ENCODE data around the gene ANAPC15. TPM values are rescaled to one million over a fixed set of nuclear protein-coding genes. Genes with fewer than 3 reads are reported as not detected.

Gene ANAPC15
- total and polyA plus RNA-seq, 2 of the 13 experiments (the other 11 are each of a cell fraction or from before 2014, with no cell fraction given), result 18.8 to 25.7 TPM

- peak; percentile 98 for TF ChIP-seq ZBTB10 (CRISPR knock-in tag; IDR thresholded peaks at IDR 0.05; ENCODE audit: borderline replicate concordance)
- peak; percentile 98 for TF ChIP-seq CREM (IDR thresholded peaks at IDR 0.05)
- TF ChIP-seq CREM (CRISPR knock-in tag; IDR thresholded peaks at IDR 0.05), result peak; percentile 57; the same call in 1 of the 2 replicates
- no peak for TF ChIP-seq ZNF724P (CRISPR knock-in tag; IDR thresholded peaks at IDR 0.05; ENCODE audit: borderline replicate concordance)
- TF ChIP-seq HOXA5 (CRISPR knock-in tag; IDR thresholded peaks at IDR 0.05), result peak; percentile 37; the same call in 1 of the 2 replicates
- TF ChIP-seq CENPT (CRISPR knock-in tag; IDR thresholded peaks at IDR 0.05; ENCODE audit: low read depth), result no peak
- TF ChIP-seq EEA1 (CRISPR knock-in tag; IDR thresholded peaks at IDR 0.05; ENCODE audit: borderline replicate concordance), result no peak
- 0 out of 2 replicates have a peak, but pooled peaks have one; percentile 55 for TF ChIP-seq REL (CRISPR knock-in tag; conservative IDR thresholded peaks at IDR 0.05)
- TF ChIP-seq HES4 (CRISPR knock-in tag; IDR thresholded peaks at IDR 0.05; ENCODE audit: borderline replicate concordance), result no peak
- TF ChIP-seq HOXD1 (CRISPR knock-in tag; IDR thresholded peaks at IDR 0.05), result peak; percentile 57; the same call in 1 of the 2 replicates
- no peak for TF ChIP-seq TEAD2 (CRISPR knock-in tag; IDR thresholded peaks at IDR 0.05)
- TF ChIP-seq AKAP8 (CRISPR knock-in tag; IDR thresholded peaks at IDR 0.05), result no peak
- TF ChIP-seq TCF7L2 (IDR thresholded peaks at IDR 0.05; ENCODE audit: low read depth, low read length), result no peak
- no peak for TF ChIP-seq KLF9 (CRISPR knock-in tag; IDR thresholded peaks at IDR 0.05; ENCODE audit: low read depth)
- no peak for TF ChIP-seq FOXP1 (IDR thresholded peaks at IDR 0.05)
- TF ChIP-seq FOXP1 (CRISPR knock-in tag; IDR thresholded peaks at IDR 0.05), result no peak
- TF ChIP-seq SCMH1 (CRISPR knock-in tag; IDR thresholded peaks at IDR 0.05; ENCODE audit: borderline replicate concordance), result no peak
- TF ChIP-seq ZNF24 (IDR thresholded peaks at IDR 0.05), result no peak
- TF ChIP-seq MYPOP (CRISPR knock-in tag; IDR thresholded peaks at IDR 0.05), result peak; percentile 72; the same call in 1 of the 2 replicates
- TF ChIP-seq ZSCAN20 (CRISPR knock-in tag; IDR thresholded peaks at IDR 0.05; ENCODE audit: borderline replicate concordance), result 0 out of 2 replicates have a peak, but pooled peaks have one; percentile 17
- TF ChIP-seq KLF6 (CRISPR knock-in tag; IDR thresholded peaks at IDR 0.05), result no peak
- TF ChIP-seq SP140L (CRISPR knock-in tag; IDR thresholded peaks at IDR 0.05; ENCODE audit: borderline replicate concordance), result no peak
- no peak for TF ChIP-seq GPN1 (CRISPR knock-in tag; IDR thresholded peaks at IDR 0.05; ENCODE audit: borderline replicate concordance)
- no peak for TF ChIP-seq ZNF251 (CRISPR knock-in tag; IDR thresholded peaks at IDR 0.05)
- no peak for TF ChIP-seq ZNF615 (CRISPR knock-in tag; IDR thresholded peaks at IDR 0.05; ENCODE audit: borderline replicate concordance)
- TF ChIP-seq ZSCAN25 (CRISPR knock-in tag; IDR thresholded peaks at IDR 0.05), result no peak
- TF ChIP-seq ZNF160 (CRISPR knock-in tag; IDR thresholded peaks at IDR 0.05), result 0 out of 2 replicates have a peak, but pooled peaks have one; percentile 49
Measured at GRCh38 chr11:72080326-72081183, 31.9 kb downstream of the ANAPC15 start, which contains the start of the genes LRRC51 and NUMA1 (continued).
